Erythroblast (primary cell): Measurements from ENCODE around the gene TBC1D20.

ENCODE experiments used
- GATA1 ChIP-seq: IDR thresholded peaks from 2 replicates; pipeline ENCODE4 v1.6.1; 2011; ENCODE audit warnings: low read depth, mild to moderate bottlenecking, control low read depth, low read length, moderate library complexity
- POLR2A ChIP-seq: IDR thresholded peaks from 2 replicates; pipeline ENCODE4 v1.6.1; 2011; ENCODE audit warnings: mild to moderate bottlenecking, low read length

DNA sequence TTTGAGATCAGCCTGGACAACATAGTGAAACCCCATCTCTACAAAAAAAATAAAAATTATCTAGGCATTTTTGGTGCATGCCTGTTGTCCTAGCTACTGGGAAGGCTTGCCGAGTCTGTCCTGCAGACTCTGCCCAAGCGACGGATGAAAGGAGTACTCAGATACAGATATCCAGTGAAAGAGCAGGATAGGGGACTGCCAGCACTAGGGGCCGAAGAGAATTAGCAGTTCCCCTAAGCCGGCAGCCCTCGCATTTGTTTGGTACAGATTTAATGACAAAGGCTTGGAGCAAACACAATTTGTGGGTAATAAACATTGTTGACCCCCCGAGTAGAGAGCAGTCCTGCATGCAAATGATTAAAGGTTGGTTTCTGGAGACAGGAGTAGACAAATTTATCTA is 5.4 kb upstream of the TBC1D20 start:
- TF ChIP-seq POLR2A (no peak), GATA1 (no peak)
